HL-60 (cell line): ENCODE results near the gene SPSB3.

Experiments
- DNase-seq, 2 experiments: peaks; one replicate each; pipeline ENCODE4 v3.0.0-alpha.2; 2010 to 2020; ENCODE audit warnings: low read depth in 1 of 2, low spot score in 1 of 2
- H3K27ac ChIP-seq: fragments of 250-450 bp; sonication (Bioruptor Pico); replicated peaks from 2 replicates; pipeline ENCODE4 v1.5.1; 2020; ENCODE audit warnings: mild to moderate bottlenecking, moderate library complexity
- H3K27me3 ChIP-seq: fragments of 250-450 bp; sonication (Bioruptor Pico); 2 replicates; pipeline ENCODE4 v1.5.1; 2021; ENCODE audit warnings: mild to moderate bottlenecking, moderate library complexity; ENCODE audit not compliant: insufficient read depth, poor library complexity, severe bottlenecking
- H3K4me3 ChIP-seq: replicated peaks from 2 replicates; pipeline ENCODE4 v1.5.1; 2011; ENCODE audit warnings: mild to moderate bottlenecking, control low read depth, low read length; ENCODE audit not compliant: insufficient read depth
- CTCF ChIP-seq: IDR thresholded peaks from one replicate; pipeline ENCODE4 v1.5.1; 2011; ENCODE audit warnings: low read length, control low read depth, inconsistent platforms; ENCODE audit not compliant: insufficient read depth
- GABPA ChIP-seq: IDR thresholded peaks from 2 replicates; pipeline ENCODE4 v1.6.1; 2012; ENCODE audit warnings: low read depth
- POLR2AphosphoS5 ChIP-seq: IDR thresholded peaks from 2 replicates; pipeline ENCODE4 v1.6.1; 2012; ENCODE audit warnings: low read depth
- REST ChIP-seq: IDR thresholded peaks from 2 replicates; pipeline ENCODE4 v1.6.1; 2012; ENCODE audit warnings: low read depth; ENCODE audit not compliant: insufficient replicate concordance
- SPI1 ChIP-seq: IDR thresholded peaks from 2 replicates; pipeline ENCODE4 v1.6.1; 2012; ENCODE audit warnings: low read depth, mild to moderate bottlenecking, borderline replicate concordance

SPSB3 gene

GRCh38 chr16:1821861-1822611 is 39.7 kb upstream of the SPSB3 start:
- H3K27ac ChIP-seq, result no peak overlapping the region
- no peaks in the 10 kb centered on the region for H3K27me3 ChIP-seq
- DNase-seq, result no peak
- no peak for TF ChIP-seq REST
- TF ChIP-seq SPI1, result no peak
- TF ChIP-seq GABPA, result no peak
- TF ChIP-seq POLR2AphosphoS5, result no peak
- TF ChIP-seq CTCF, result no peak
- H3K4me3 ChIP-seq, result no peak overlapping the region

GRCh38 chr16:1820946-1821290 is 38.5 kb upstream of the SPSB3 start:
- no peak for DNase-seq
- no peak overlapping the region for H3K4me3 ChIP-seq
- H3K27ac ChIP-seq, result no peak overlapping the region
- H3K27me3 ChIP-seq, result no peaks in the 10 kb centered on the region
- TF ChIP-seq SPI1 (no peak), REST (no peak), POLR2AphosphoS5 (no peak), CTCF (no peak), GABPA (no peak)

- no peak for DNase-seq
These were observed 38.0 kb upstream of the SPSB3 start for GRCh38 chr16:1820096-1820945.

More at GRCh38 chr16:1820096-1820945, 38.0 kb upstream of the SPSB3 start:
- Histone ChIP-seq H3K27me3 (no peaks in the 10 kb centered on the region), H3K4me3 (no peak overlapping the region), H3K27ac (no peak overlapping the region)
- TF ChIP-seq GABPA (no peak), REST (no peak), POLR2AphosphoS5 (no peak), CTCF (no peak)
